ENCODE measurements around the gene KIF27.
A peak's percentile ranks its signal among the peaks of the same experiment; 100 is the strongest.
"Not testable (repeated sequence)": the region's sequence is repeated elsewhere in the genome, so short reads cannot be mapped to it uniquely, and the experiment has no call there.

The KIF27 gene

DNA sequence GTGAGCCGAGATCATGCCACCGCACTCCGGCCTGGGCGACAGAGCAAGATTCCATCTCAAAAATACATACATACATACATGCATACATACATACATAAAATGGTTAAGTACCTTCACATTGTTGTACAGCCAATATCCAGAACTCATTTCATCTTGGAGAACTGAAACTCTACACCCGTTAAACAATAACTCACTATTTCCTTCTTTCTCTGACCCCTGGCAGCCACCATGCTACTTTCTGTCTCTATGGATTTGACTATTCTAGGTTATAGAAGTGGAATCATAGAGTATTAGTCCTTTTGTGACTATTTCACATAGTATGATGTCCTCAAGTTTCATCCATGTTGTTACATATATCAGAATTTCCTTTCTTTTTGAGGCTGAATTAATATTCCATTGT is 9.6 kb upstream of the KIF27 start:
- no peaks in the 10 kb centered on the region for H3K36me3 ChIP-seq (ENCODE audit: control insufficient read depth, insufficient read depth, low read length)
- H3K27me3 ChIP-seq (replicated peaks; ENCODE audit: control insufficient read depth, insufficient read depth, low read length), result no peaks in the 10 kb centered on the region
- no peak overlapping the region for H3K4me3 ChIP-seq (replicated peaks; ENCODE audit: low read depth, low read length)
- DNase-seq (ENCODE audit: extremely low read depth, insufficient read length), result no peak
- TF ChIP-seq, protein P1, sequence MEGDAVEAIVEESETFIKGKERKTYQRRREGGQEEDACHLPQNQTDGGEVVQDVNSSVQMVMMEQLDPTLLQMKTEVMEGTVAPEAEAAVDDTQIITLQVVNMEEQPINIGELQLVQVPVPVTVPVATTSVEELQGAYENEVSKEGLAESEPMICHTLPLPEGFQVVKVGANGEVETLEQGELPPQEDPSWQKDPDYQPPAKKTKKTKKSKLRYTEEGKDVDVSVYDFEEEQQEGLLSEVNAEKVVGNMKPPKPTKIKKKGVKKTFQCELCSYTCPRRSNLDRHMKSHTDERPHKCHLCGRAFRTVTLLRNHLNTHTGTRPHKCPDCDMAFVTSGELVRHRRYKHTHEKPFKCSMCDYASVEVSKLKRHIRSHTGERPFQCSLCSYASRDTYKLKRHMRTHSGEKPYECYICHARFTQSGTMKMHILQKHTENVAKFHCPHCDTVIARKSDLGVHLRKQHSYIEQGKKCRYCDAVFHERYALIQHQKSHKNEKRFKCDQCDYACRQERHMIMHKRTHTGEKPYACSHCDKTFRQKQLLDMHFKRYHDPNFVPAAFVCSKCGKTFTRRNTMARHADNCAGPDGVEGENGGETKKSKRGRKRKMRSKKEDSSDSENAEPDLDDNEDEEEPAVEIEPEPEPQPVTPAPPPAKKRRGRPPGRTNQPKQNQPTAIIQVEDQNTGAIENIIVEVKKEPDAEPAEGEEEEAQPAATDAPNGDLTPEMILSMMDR (IDR thresholded peaks at IDR 0.05; ENCODE audit: insufficient read depth, low read length, poor library complexity, severe bottlenecking), result no peak

DNA sequence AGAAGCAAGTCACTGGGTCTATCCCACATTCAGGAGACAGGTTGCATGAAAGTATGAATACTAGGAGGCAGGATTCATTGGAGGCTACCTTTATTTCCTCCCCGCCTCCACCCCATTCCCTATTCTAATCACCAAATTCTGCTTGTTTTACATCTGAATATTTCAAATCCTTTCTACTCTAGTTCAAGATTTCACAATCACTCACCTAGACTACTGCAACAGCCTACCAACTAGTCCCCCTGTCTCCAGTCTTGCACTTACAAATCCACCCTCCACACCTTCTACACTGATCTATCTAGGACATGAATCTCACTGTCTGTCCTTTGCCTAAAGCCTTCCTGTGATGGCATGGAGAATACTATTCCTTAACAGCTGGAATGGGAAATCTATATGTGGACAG is 6.4 kb upstream of the KIF27 start:
- H3K4me3 ChIP-seq (replicated peaks; ENCODE audit: low read depth, low read length), result no peak overlapping the region
- no peaks in the 10 kb centered on the region for H3K27me3 ChIP-seq (replicated peaks; ENCODE audit: control insufficient read depth, insufficient read depth, low read length)
- TF ChIP-seq, protein P1 (IDR thresholded peaks at IDR 0.05; ENCODE audit: insufficient read depth, low read length, poor library complexity, severe bottlenecking), result no peak
- DNase-seq (ENCODE audit: extremely low read depth, insufficient read length), result no peak
- H3K36me3 ChIP-seq (ENCODE audit: control insufficient read depth, insufficient read depth, low read length), result no peaks in the 10 kb centered on the region

DNA sequence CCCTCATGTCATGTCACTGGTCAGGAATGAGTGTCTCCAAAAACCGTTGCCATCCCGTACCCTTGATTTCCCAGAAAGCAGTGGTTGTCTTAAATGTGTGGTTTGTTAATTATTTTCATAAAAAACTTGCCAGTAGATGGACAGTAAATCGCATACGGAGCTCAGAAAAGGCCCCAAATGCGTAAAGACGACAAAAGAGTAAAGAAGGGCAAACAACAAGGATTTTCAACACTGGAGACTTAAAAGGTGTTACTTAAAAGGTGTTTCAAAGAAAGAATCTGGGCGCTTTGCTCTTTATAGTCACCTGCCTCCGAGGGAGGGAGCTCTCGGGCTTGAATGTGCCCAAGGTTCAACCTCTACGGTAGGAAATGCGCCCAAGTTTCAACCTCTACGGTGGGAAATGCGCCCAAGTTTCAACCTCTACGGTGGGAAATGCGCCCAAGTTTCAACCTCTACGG is 734 bp downstream of the KIF27 start:
- DNase-seq (ENCODE audit: extremely low read depth, insufficient read length), result no peak
- H3K27me3 ChIP-seq (replicated peaks; ENCODE audit: control insufficient read depth, insufficient read depth, low read length), result no peaks in the 10 kb centered on the region
- TF ChIP-seq, protein P1 (IDR thresholded peaks at IDR 0.05; ENCODE audit: insufficient read depth, low read length, poor library complexity, severe bottlenecking), result peak; percentile 59
- peak overlapping the region; percentile 73 for H3K4me3 ChIP-seq (replicated peaks; ENCODE audit: low read depth, low read length)
- no peaks in the 10 kb centered on the region for H3K36me3 ChIP-seq (ENCODE audit: control insufficient read depth, insufficient read depth, low read length)

DNA sequence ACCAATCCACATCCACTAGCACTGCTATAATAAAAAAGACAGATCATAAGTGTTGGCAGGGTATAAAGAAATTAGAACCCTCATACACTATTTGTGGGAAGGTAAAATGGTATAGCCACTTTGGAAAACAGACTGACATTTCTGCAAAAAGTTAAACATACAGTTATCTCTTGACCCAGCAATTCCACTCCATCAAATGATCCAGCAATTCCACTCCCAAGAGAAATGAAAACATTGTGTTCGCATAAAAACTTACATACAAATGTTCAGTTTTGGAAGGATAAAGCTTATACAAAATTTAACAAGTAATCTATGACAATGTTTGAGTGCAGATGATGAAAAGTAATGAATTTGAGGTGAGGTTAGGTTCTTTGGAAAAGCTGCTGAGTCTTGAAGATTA is 2.1 kb downstream of the KIF27 start:
- H3K4me3 ChIP-seq (replicated peaks; ENCODE audit: low read depth, low read length), result no peak overlapping the region
- no peaks in the 10 kb centered on the region for H3K36me3 ChIP-seq (ENCODE audit: control insufficient read depth, insufficient read depth, low read length)
- TF ChIP-seq, protein P1 (IDR thresholded peaks at IDR 0.05; ENCODE audit: insufficient read depth, low read length, poor library complexity, severe bottlenecking), result no peak
- H3K27me3 ChIP-seq (replicated peaks; ENCODE audit: control insufficient read depth, insufficient read depth, low read length), result no peaks in the 10 kb centered on the region
- no peak for DNase-seq (ENCODE audit: extremely low read depth, insufficient read length)

DNA sequence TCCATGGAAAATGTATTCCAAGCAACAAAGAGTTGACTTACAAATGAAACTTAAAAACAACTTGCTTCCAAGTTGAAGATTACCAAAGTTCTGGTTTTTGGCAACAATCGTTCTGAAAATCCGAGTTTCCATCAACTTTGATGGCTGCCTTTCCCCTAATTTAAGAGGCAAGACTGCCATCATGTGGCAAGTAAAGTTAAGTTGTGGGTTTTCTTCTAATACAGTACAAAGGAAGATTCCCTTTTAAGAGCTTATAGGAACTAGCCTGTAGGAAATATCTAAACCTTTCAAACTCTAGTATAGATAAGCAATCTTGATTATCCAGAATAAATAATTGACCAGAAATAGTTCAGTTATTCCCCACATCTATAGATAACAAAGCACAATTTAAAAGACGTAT is 9.0 kb downstream of the KIF27 start:
- not testable (repeated sequence) for H3K27me3 ChIP-seq (replicated peaks; ENCODE audit: control insufficient read depth, insufficient read depth, low read length); H3K4me3 ChIP-seq (replicated peaks; ENCODE audit: low read depth, low read length); DNase-seq (ENCODE audit: extremely low read depth, insufficient read length); H3K36me3 ChIP-seq (ENCODE audit: control insufficient read depth, insufficient read depth, low read length)

DNA sequence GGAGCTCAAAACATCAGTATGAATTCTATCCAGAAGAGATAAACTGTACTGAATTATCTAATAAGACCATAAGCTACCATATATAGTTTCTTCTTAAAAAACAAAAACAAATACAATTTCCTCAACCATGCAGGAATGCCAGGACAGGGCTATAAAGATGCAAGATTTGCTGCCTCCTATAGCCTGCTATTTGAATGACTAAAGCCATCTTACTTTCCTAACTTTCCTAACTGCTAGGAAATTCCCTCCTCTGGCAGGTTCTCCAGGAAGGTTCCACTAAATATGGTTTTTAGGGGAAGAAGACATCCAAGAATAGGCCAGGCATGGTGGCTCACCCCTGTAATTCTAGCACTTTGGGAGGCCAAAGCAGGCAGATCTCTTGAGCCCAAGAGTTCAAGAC is 15.1 kb downstream of the KIF27 start:
- TF ChIP-seq, protein P1 (IDR thresholded peaks at IDR 0.05; ENCODE audit: insufficient read depth, low read length, poor library complexity, severe bottlenecking), result no peak
- Histone ChIP-seq H3K36me3 (ENCODE audit: control insufficient read depth, insufficient read depth, low read length) (no peaks in the 10 kb centered on the region), H3K27me3 (replicated peaks; ENCODE audit: control insufficient read depth, insufficient read depth, low read length) (no peaks in the 10 kb centered on the region), H3K4me3 (replicated peaks; ENCODE audit: low read depth, low read length) (no peak overlapping the region)
- no peak for DNase-seq (ENCODE audit: extremely low read depth, insufficient read length)

DNA sequence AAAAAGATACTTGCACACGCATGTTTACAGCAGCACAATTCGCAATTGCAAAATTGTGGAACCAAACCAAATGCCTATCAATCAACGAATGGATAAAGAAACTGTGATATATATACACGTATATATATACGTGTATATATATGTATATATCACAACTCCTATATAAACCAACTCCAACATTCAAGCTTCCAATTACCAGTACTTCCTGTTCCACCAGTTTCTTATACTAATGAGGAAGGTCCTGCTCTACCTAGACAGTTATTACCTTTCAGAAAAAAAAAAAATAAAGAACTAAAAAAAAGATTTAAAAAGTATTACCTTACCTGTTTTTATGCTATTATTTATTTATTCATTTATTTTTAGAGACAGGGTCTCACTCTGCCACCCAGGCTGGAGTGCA is 20.6 kb downstream of the KIF27 start:
- DNase-seq (ENCODE audit: extremely low read depth, insufficient read length); H3K36me3 ChIP-seq (ENCODE audit: control insufficient read depth, insufficient read depth, low read length); H3K4me3 ChIP-seq (replicated peaks; ENCODE audit: low read depth, low read length); H3K27me3 ChIP-seq (replicated peaks; ENCODE audit: control insufficient read depth, insufficient read depth, low read length): not testable (repeated sequence)

DNA sequence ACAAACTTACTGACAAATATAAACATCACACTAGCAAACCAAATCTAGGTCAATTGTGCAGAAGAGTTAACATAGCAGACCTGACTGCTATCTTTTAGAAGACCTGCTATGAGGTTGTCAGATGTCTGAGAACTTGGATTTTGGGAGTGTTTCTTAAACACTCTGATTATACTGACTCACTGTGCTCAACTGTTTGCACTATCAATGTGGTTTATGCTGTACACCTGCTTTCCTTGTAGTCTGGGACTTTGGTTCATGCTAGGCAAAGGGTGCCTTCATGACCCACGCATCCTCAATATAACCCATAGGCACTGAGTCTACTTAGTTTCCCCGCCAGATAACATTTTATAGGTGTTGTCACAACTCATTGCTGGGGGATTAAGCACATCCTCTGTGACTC is 26.9 kb downstream of the KIF27 start:
- not testable (repeated sequence) for H3K4me3 ChIP-seq (replicated peaks; ENCODE audit: low read depth, low read length); H3K27me3 ChIP-seq (replicated peaks; ENCODE audit: control insufficient read depth, insufficient read depth, low read length); H3K36me3 ChIP-seq (ENCODE audit: control insufficient read depth, insufficient read depth, low read length); DNase-seq (ENCODE audit: extremely low read depth, insufficient read length)

DNA sequence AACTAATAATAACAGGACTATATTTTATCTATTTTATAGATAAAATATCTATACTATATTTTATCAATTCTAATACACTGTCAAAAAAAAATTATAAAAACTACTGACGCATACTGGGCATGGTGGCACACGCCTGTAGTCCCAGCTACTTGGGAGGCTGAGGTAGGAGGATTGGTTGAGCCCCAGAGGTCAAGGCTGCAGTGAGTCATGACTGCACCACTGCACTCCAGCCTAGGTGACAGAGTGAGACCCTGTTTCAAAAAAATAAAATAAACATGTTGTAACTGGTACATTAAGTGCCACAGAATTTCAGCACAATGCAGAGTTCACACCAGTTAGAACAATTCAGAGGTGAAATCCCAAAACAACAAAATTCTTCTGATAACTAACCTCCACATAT is 34.7 kb downstream of the KIF27 start:
- not testable (repeated sequence) for DNase-seq (ENCODE audit: extremely low read depth, insufficient read length); H3K4me3 ChIP-seq (replicated peaks; ENCODE audit: low read depth, low read length); H3K36me3 ChIP-seq (ENCODE audit: control insufficient read depth, insufficient read depth, low read length); H3K27me3 ChIP-seq (replicated peaks; ENCODE audit: control insufficient read depth, insufficient read depth, low read length)

Data from GM06990 (cell line).